Neural crest cell (in vitro differentiated cells): ENCODE results near the gene GPC6. TPM values are rescaled to one million over a fixed set of nuclear protein-coding genes. Genes with fewer than 3 reads are reported as not detected.

Source experiments
- DNase-seq: peaks from one replicate; pipeline ENCODE4 v3.0.0; 2021; ENCODE audit warnings: low read depth, mixed read lengths, low spot score
- H3K27ac Mint-ChIP-seq: one replicate; pipeline ENCODE4 v1.8.0; 2021; ENCODE audit warnings: mild to moderate bottlenecking, mixed read lengths; ENCODE audit not compliant: unreplicated experiment
- H3K27me3 Mint-ChIP-seq: 2 replicates; pipeline ENCODE4 v1.8.0; 2021; ENCODE audit warnings: low read depth, mild to moderate bottlenecking, mixed read lengths
- H3K36me3 Mint-ChIP-seq: 2 replicates; pipeline ENCODE4 v1.8.0; 2021; ENCODE audit warnings: low read depth, mild to moderate bottlenecking, mixed read lengths
- H3K4me1 Mint-ChIP-seq: 2 replicates; pipeline ENCODE4 v1.8.0; 2021; ENCODE audit warnings: mixed read lengths
- H3K4me3 Mint-ChIP-seq: one replicate; pipeline ENCODE4 v1.8.0; 2021; ENCODE audit warnings: mild to moderate bottlenecking, mixed read lengths
- H3K9me3 Mint-ChIP-seq: 2 replicates; pipeline ENCODE4 v1.8.0; 2021; ENCODE audit warnings: mixed read lengths
- total RNA-seq: library from RNA; stranded (reverse); gene quantifications from 2 replicates; pipeline ENCODE4 v1.2.1, GENCODE V29; 2021
- TF ChIP-seq, protein P1 (sequence below): fragments of 200-600 bp; sonication (generic); conservative IDR thresholded peaks from 2 replicates; pipeline ENCODE4 v1.5.0; 2021; ENCODE audit warnings: antibody characterized with exemption, mild to moderate bottlenecking

Gene GPC6
- total RNA-seq, 1 donor from 2014 or later, result 13.4 TPM

DNA sequence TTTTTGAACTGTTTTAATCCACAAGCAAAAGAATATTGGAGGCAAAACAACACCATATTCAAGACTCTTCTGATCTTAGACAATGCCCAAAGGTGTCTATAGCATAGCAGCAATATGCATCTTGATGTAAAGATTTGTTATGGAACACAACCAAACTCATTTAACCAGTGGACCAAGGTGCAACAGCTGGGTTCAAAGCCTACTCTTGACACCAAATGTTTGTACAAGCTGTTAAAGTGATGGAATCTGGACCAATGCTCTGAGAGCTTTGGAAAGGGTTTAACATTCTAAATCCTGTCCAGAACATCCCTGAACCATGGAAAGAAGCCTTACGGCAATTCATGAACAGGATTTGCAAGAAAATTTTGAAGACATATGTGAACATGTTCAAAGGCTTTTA is 520.0 kb downstream of the GPC6 start:
- H3K27me3 Mint-ChIP-seq, result peaks cover 16% of the 10 kb centered on the region
- peaks cover 6% of the 10 kb centered on the region for H3K4me1 Mint-ChIP-seq
- H3K9me3 Mint-ChIP-seq, result peaks cover 8% of the 10 kb centered on the region
- TF ChIP-seq, protein P1, sequence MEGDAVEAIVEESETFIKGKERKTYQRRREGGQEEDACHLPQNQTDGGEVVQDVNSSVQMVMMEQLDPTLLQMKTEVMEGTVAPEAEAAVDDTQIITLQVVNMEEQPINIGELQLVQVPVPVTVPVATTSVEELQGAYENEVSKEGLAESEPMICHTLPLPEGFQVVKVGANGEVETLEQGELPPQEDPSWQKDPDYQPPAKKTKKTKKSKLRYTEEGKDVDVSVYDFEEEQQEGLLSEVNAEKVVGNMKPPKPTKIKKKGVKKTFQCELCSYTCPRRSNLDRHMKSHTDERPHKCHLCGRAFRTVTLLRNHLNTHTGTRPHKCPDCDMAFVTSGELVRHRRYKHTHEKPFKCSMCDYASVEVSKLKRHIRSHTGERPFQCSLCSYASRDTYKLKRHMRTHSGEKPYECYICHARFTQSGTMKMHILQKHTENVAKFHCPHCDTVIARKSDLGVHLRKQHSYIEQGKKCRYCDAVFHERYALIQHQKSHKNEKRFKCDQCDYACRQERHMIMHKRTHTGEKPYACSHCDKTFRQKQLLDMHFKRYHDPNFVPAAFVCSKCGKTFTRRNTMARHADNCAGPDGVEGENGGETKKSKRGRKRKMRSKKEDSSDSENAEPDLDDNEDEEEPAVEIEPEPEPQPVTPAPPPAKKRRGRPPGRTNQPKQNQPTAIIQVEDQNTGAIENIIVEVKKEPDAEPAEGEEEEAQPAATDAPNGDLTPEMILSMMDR, result no peak
- no peak overlapping the region for H3K27ac Mint-ChIP-seq
- no peak overlapping the region for H3K4me3 Mint-ChIP-seq
- H3K36me3 Mint-ChIP-seq, result peaks cover 6% of the 10 kb centered on the region
- DNase-seq, result no peak

GRCh38 chr13:93750676-93751075 is 524.1 kb downstream of the GPC6 start:
- Mint-ChIP-seq H3K36me3 (no peaks in the 10 kb centered on the region), H3K4me3 (no peak overlapping the region), H3K27me3 (peaks cover 7% of the 10 kb centered on the region), H3K27ac (no peak overlapping the region), H3K4me1 (peaks cover 7% of the 10 kb centered on the region), H3K9me3 (no peaks in the 10 kb centered on the region)
- no peak for DNase-seq
- TF ChIP-seq, protein P1, result no peak

DNA sequence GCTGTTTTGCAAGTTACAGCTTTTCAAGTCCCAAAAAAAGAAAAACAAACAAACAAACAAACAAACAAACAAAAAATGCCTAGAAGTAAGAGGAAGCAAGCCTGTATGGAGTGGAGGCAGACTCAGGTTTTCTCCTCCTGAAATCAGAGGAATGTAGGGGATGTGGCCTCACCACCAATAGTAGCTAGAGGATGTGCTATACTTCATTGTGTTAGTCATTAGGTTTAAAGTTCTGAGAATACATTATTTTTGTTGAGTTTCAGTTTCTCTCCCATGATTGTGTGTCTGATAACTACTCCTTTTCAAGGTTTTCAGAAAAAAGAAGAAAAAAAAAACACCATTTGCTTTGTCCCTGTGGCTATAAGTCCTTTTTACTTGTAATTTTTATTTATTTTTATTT is 524.5 kb downstream of the GPC6 start:
- Mint-ChIP-seq H3K27me3 (peaks cover 3% of the 10 kb centered on the region), H3K4me1 (peaks cover 7% of the 10 kb centered on the region), H3K36me3 (no peaks in the 10 kb centered on the region), H3K27ac (no peak overlapping the region), H3K9me3 (no peaks in the 10 kb centered on the region), H3K4me3 (no peak overlapping the region)
- TF ChIP-seq, protein P1, result no peak
- DNase-seq, result no peak

DNA sequence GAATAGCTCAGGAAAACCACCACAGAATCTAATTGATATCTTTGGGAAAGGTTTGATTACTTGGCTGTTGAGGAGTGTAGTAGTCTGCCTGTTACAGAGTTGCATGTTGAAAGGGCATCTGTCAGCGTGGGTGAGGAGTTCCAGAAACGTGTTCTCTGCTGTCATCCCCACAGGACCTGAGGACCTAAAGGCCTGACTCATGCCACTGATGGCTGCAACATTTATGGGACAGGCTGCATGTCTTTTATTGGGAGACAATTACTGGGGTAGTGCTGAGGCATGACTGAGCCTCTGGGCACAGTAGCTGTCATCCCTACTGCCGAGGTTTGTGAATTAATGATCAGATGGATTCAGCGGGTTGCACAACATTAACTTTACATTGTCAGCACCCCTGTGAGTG is 525.9 kb downstream of the GPC6 start:
- H3K27ac Mint-ChIP-seq, result no peak overlapping the region
- no peaks in the 10 kb centered on the region for H3K9me3 Mint-ChIP-seq
- H3K27me3 Mint-ChIP-seq, result no peaks in the 10 kb centered on the region
- TF ChIP-seq, protein P1, result no peak
- DNase-seq, result no peak
- H3K4me3 Mint-ChIP-seq, result no peak overlapping the region
- peaks cover 7% of the 10 kb centered on the region for H3K4me1 Mint-ChIP-seq
- no peaks in the 10 kb centered on the region for H3K36me3 Mint-ChIP-seq

GRCh38 chr13:93753639-93754038 is 527.0 kb downstream of the GPC6 start:
- DNase-seq, result no peak
- Mint-ChIP-seq H3K27me3 (no peaks in the 10 kb centered on the region), H3K9me3 (no peaks in the 10 kb centered on the region), H3K4me1 (peaks cover 8% of the 10 kb centered on the region), H3K27ac (no peak overlapping the region), H3K4me3 (no peak overlapping the region), H3K36me3 (no peaks in the 10 kb centered on the region)
- TF ChIP-seq, protein P1, result no peak

- H3K4me1 Mint-ChIP-seq, result peaks cover 13% of the 10 kb centered on the region
- H3K4me3 Mint-ChIP-seq, result no peak overlapping the region
- DNase-seq, result no peak
- TF ChIP-seq, protein P1, result no peak
- H3K36me3 Mint-ChIP-seq, result no peaks in the 10 kb centered on the region
- no peak overlapping the region for H3K27ac Mint-ChIP-seq
- no peaks in the 10 kb centered on the region for H3K27me3 Mint-ChIP-seq
- H3K9me3 Mint-ChIP-seq, result no peaks in the 10 kb centered on the region
These were observed 528.7 kb downstream of the GPC6 start for GRCh38 chr13:93755341-93755740.
